ENCODE results near the gene CELF6.

Gene CELF6

GRCh38 chr15:72319985-72320671 is at the start of gene CELF6:
CELF6 (minus strand) TSS chr15:72320157; CDS start chr15:72319874, 283 bp downstream.
- peak; percentile 88 for DNase-seq

- no peak for DNase-seq
These were observed 48.9 kb upstream of the CELF6 start for GRCh38 chr15:72368899-72369298.

GRCh38 chr15:72368325-72368724 is 48.4 kb upstream of the CELF6 start:
- DNase-seq = no peak

- DNase-seq = no peak
These were observed 45.9 kb upstream of the CELF6 start for GRCh38 chr15:72365844-72366243.

GRCh38 chr15:72361176-72361575 is 41.2 kb upstream of the CELF6 start:
- DNase-seq = no peak

GRCh38 chr15:72358650-72359171 is 38.8 kb upstream of the CELF6 start:
- DNase-seq = no peak

GRCh38 chr15:72358121-72358520 is 38.2 kb upstream of the CELF6 start:
- DNase-seq = no peak

GRCh38 chr15:72354496-72354895 is 34.5 kb upstream of the CELF6 start:
- DNase-seq = no peak

GRCh38 chr15:72353266-72353665 is 33.3 kb upstream of the CELF6 start:
- DNase-seq = no peak

- DNase-seq = no peak
These were observed 25.8 kb upstream of the CELF6 start for GRCh38 chr15:72345806-72346205.

- no peak for DNase-seq
These were observed 25.3 kb upstream of the CELF6 start for GRCh38 chr15:72345280-72345679.

GRCh38 chr15:72344602-72345001 is 24.6 kb upstream of the CELF6 start:
- no peak for DNase-seq

GRCh38 chr15:72342385-72342784 is 22.4 kb upstream of the CELF6 start:
- peak; percentile 20 for DNase-seq

- DNase-seq = peak; percentile 8
These were observed 21.4 kb upstream of the CELF6 start for GRCh38 chr15:72341361-72341760.

GRCh38 chr15:72340366-72340765 is 20.4 kb upstream of the CELF6 start:
- no peak for DNase-seq

- no peak for DNase-seq
These were observed 19.8 kb upstream of the CELF6 start for GRCh38 chr15:72339777-72340177.

GRCh38 chr15:72338617-72339321 is 18.8 kb upstream of the CELF6 start:
- no peak for DNase-seq

GRCh38 chr15:72338148-72338547 is 18.2 kb upstream of the CELF6 start:
- DNase-seq = no peak

GRCh38 chr15:72334842-72335241 is 14.9 kb upstream of the CELF6 start:
- no peak for DNase-seq

GRCh38 chr15:72331021-72331420 is 11.1 kb upstream of the CELF6 start:
- no peak for DNase-seq

- no peak for DNase-seq
These were observed 3.8 kb upstream of the CELF6 start for GRCh38 chr15:72323752-72324151.

- no peak for DNase-seq
These were observed 485 bp downstream of the CELF6 start for GRCh38 chr15:72319360-72319984.

- no peak for DNase-seq
These were observed 1.5 kb downstream of the CELF6 start for GRCh38 chr15:72318408-72318942.
